Hepatocyte (in vitro differentiated cells): ENCODE results near the gene PTGER4.

Experiments used
- EZH2phosphoT487 ChIP-seq: fragments of 200-600 bp; sonication (generic); IDR thresholded peaks from one replicate; pipeline ENCODE4 v1.6.1; 2018; ENCODE audit warnings: antibody characterized with exemption, mild to moderate bottlenecking, low read depth, moderate library complexity; ENCODE audit not compliant: unreplicated experiment, severe bottlenecking
- TF ChIP-seq, protein P1 (sequence below): fragments of 200-600 bp; sonication (generic); IDR thresholded peaks from 2 replicates; pipeline ENCODE4 v1.5.1; 2016; ENCODE audit warnings: antibody characterized with exemption, mild to moderate bottlenecking; ENCODE audit not compliant: poor library complexity

DNA sequence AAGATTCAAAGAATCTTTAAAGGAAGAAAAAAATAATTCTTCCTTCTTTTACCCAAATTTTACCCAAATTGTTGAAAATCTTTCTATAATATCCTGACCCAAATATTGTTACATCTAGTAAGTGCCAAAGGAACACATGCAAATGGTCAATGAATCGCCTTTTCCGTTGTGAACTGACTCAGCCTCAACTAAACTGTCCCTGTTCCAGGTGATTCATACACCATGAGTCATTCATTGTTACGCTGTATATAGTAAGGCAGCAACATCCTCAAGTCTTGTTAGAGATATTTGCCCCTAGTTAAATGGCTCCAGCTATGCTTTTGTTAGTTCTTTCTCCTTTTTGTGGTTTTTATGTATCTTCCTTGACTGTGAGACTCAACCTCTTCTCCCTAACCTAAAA is 9.7 kb downstream of the PTGER4 start:
- TF ChIP-seq, protein P1, sequence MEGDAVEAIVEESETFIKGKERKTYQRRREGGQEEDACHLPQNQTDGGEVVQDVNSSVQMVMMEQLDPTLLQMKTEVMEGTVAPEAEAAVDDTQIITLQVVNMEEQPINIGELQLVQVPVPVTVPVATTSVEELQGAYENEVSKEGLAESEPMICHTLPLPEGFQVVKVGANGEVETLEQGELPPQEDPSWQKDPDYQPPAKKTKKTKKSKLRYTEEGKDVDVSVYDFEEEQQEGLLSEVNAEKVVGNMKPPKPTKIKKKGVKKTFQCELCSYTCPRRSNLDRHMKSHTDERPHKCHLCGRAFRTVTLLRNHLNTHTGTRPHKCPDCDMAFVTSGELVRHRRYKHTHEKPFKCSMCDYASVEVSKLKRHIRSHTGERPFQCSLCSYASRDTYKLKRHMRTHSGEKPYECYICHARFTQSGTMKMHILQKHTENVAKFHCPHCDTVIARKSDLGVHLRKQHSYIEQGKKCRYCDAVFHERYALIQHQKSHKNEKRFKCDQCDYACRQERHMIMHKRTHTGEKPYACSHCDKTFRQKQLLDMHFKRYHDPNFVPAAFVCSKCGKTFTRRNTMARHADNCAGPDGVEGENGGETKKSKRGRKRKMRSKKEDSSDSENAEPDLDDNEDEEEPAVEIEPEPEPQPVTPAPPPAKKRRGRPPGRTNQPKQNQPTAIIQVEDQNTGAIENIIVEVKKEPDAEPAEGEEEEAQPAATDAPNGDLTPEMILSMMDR = no peak
- no peak for TF ChIP-seq EZH2phosphoT487
